ENCODE results near the gene GOLGA6D.
A peak's percentile ranks its signal among the peaks of the same experiment; 100 is the strongest.
"Not testable (repeated sequence)": the region's sequence is repeated elsewhere in the genome, so short reads cannot be mapped to it uniquely, and the experiment has no call there.

Gene GOLGA6D

DNA sequence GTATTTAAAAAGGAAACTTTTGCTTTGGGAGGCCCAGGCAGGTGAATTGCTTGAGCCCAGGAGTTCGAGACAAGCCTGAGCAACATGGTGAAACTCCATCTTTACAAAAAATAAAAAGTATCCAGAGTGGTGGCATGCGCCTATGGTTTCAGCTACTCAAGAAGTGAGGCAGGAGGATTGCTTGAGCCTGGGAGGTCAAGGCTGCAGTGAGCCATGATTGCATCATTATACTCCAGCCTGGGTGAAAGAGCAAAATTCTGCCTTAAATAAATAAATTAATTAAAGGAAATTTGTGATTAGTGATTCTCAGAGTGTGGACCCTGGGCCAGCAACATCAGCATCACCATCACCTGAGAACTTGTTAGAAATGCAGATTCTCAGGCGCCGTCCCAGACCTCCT, 43.3 kb downstream of the GOLGA6D start:
- no peak overlapping the region for H3K9ac ChIP-seq (ENCODE audit: low read depth, low read length)
- no peaks in the 10 kb centered on the region for H3K36me3 ChIP-seq (ENCODE audit: control insufficient read depth, insufficient read depth, low read length)
- no peaks in the 10 kb centered on the region for H3K9me3 ChIP-seq (ENCODE audit: control insufficient read depth, insufficient read depth, low read length)
- no peaks in the 10 kb centered on the region for H3K4me1 ChIP-seq (ENCODE audit: control insufficient read depth, insufficient read depth, low read length)
- no peaks in the 10 kb centered on the region for H3K27me3 ChIP-seq (ENCODE audit: control insufficient read depth, insufficient read depth, low read length)
- H3K4me3 ChIP-seq (ENCODE audit: low read depth, low read length): no peak overlapping the region

DNA sequence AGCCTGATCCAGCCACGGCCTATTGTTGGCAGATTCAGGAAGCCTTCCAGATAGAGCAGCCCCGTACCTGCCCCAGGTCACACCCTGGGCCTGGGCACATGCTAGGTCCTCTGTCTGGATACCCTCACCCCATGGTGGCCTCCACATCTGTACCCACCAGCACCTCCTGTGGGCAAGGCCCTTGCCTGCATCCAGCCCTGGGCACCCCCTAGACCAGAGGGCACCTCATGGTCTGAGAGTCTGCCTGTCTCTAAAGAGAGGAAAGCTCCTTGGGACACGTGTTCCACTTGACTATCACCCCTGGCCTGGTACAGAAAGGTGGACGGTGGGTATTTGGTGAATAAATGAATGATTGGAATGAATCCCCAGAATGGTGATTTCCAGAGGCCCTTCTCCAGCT, 44.4 kb downstream of the GOLGA6D start:
- no peaks in the 10 kb centered on the region for H3K9me3 ChIP-seq (ENCODE audit: control insufficient read depth, insufficient read depth, low read length)
- no peak overlapping the region for H3K9ac ChIP-seq (ENCODE audit: low read depth, low read length)
- no peaks in the 10 kb centered on the region for H3K27me3 ChIP-seq (ENCODE audit: control insufficient read depth, insufficient read depth, low read length)
- H3K4me1 ChIP-seq (ENCODE audit: control insufficient read depth, insufficient read depth, low read length): no peaks in the 10 kb centered on the region
- H3K4me3 ChIP-seq (ENCODE audit: low read depth, low read length): no peak overlapping the region
- no peaks in the 10 kb centered on the region for H3K36me3 ChIP-seq (ENCODE audit: control insufficient read depth, insufficient read depth, low read length)

DNA sequence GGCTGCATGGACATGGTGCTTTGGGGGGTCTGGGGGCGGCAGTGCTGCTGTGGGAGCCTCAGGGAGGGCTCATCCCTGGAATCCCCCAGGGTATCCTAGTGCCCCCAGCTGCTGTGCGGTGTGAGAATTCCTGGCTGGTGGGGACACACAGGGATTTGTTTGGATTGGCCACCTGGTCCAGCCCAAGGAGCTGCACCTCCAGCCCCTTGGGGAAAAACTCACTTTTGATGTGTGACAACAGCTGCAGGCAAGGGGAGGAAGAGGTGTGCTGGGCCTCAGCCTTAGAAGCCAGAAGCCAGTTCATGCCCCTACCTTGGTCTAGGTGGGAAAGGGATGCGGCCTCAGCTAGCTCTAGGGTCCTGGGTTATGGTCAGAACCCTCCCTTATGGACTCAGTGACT, 44.9 kb downstream of the GOLGA6D start:
- Histone ChIP-seq H3K9me3 (ENCODE audit: control insufficient read depth, insufficient read depth, low read length) (no peaks in the 10 kb centered on the region), H3K27me3 (ENCODE audit: control insufficient read depth, insufficient read depth, low read length) (no peaks in the 10 kb centered on the region), H3K36me3 (ENCODE audit: control insufficient read depth, insufficient read depth, low read length) (no peaks in the 10 kb centered on the region), H3K9ac (ENCODE audit: low read depth, low read length) (no peak overlapping the region), H3K4me1 (ENCODE audit: control insufficient read depth, insufficient read depth, low read length) (no peaks in the 10 kb centered on the region), H3K4me3 (ENCODE audit: low read depth, low read length) (no peak overlapping the region)

DNA sequence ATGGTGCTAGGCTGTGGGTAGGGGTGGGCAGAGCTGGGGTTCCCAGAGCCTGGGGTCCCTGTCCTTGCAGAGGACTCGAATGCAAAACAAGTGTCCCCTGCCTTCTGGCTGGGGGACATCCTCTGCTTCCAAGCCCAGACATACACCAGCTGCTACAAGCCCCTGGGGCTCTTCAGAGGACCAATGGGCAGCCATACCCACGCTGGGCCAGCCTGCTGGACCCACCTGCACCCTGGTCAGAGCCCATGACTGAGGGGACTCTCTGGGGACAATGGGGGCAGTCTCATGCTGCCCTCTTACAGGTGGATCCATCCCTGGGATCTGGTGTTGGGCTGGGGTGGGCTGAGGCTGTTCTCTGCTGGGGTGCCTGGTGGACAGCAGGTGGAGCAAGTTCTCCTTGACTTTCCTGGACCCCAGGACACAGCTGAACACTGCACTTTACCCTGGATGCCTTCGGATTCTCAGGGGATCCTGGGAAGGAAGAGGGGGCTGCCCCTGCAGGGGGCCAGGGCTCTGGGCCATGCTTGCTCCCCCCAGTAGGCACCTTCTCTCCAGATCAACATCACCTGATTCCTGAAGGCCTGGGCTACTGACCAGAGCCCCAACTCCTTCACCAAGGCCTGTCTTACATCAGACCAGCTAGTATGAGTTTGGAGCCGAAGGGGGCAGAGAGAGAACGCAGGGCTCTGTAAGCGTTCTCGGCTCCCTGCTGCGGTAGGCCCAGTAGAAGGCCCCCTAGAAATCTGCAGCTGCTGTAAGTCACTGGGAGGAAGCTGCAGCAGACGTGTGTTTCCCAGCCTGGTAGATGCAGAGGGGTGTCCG, 46.1 kb downstream of the GOLGA6D start:
- H3K4me1 ChIP-seq (ENCODE audit: control insufficient read depth, insufficient read depth, low read length): no peaks in the 10 kb centered on the region
- H3K9me3 ChIP-seq (ENCODE audit: control insufficient read depth, insufficient read depth, low read length): no peaks in the 10 kb centered on the region
- H3K36me3 ChIP-seq (ENCODE audit: control insufficient read depth, insufficient read depth, low read length): no peaks in the 10 kb centered on the region
- no peaks in the 10 kb centered on the region for H3K27me3 ChIP-seq (ENCODE audit: control insufficient read depth, insufficient read depth, low read length)
- H3K4me3 ChIP-seq (ENCODE audit: low read depth, low read length): no peak overlapping the region
- H3K9ac ChIP-seq (ENCODE audit: low read depth, low read length): no peak overlapping the region

DNA sequence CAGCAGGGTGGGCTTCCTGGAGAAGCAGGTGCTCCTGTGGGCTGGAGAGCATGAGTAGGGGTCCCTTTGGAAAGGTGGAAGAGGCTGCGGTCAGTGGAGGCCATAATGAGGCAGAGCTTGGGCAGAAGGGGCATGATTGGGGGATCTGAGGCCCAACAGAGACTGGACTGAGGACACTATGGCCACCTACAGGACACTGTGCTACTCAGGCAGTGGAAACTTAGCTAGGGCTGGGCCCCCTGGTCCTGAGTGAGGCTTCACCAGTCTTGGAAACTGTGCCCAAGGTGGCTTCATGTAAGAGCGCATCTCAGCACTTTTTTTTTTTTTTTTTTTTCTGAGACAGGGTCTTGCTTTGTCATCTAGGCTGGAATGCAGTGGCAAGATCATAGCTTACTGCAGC, 46.9 kb downstream of the GOLGA6D start:
- Histone ChIP-seq H3K36me3 (ENCODE audit: control insufficient read depth, insufficient read depth, low read length) (no peaks in the 10 kb centered on the region), H3K9me3 (ENCODE audit: control insufficient read depth, insufficient read depth, low read length) (no peaks in the 10 kb centered on the region), H3K9ac (ENCODE audit: low read depth, low read length) (no peak overlapping the region), H3K27me3 (ENCODE audit: control insufficient read depth, insufficient read depth, low read length) (no peaks in the 10 kb centered on the region), H3K4me3 (ENCODE audit: low read depth, low read length) (no peak overlapping the region), H3K4me1 (ENCODE audit: control insufficient read depth, insufficient read depth, low read length) (no peaks in the 10 kb centered on the region)

DNA sequence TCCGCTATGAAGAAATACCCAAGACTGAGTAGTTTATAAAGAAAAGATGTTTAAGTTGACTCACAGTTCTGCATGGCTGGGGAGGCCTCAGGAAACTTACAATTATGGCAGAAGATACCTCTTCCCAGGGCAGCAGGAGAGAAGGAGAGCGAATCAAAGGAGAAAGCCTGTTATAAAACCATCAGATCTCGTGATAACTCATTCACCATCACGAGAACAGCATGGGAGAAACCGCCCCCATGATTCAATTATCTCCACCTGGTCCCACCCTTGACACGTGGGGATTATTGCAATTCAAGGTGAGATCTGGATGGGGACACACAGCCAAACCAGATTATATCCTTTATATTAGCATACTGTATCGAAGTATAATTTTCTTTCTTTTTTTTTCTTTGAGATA, 49.5 kb downstream of the GOLGA6D start:
- H3K4me1 ChIP-seq (ENCODE audit: control insufficient read depth, insufficient read depth, low read length); H3K4me3 ChIP-seq (ENCODE audit: low read depth, low read length); H3K36me3 ChIP-seq (ENCODE audit: control insufficient read depth, insufficient read depth, low read length); H3K9me3 ChIP-seq (ENCODE audit: control insufficient read depth, insufficient read depth, low read length); H3K9ac ChIP-seq (ENCODE audit: low read depth, low read length); H3K27me3 ChIP-seq (ENCODE audit: control insufficient read depth, insufficient read depth, low read length): not testable (repeated sequence)

DNA sequence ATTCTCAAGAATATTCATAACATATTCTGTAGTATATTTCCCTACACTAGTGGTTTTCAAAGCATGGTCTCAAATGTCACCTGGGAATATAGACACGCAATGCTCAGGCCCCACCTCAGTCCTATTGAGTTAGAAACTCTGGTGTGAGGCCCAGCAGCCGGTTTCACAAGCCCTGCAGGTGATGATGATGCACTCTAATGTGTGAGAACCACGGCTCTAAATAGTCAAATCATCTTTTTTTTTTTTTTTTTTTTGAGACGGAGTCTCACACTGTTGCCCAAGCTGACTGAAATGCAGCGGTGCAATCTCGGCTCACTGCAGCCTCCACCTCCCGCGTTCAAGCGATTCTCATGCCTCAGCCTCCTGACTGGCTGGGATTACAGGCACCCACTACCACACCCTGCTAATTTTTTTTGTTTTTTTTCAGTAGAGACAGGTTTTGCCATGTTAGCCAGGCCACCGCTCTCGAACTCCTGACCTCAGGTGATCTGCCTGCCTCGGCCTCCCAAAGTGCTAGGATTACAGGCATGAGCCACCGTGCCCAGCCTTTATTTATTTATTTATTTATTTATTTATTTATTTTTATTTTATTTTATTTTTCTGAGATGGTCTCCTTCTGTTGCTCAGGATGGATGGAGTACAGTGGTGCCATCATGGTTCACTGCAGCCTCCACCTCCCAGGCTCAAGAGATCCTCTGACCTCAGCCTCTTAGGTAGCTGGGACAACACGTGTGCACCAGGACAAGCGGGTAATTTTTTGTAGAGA, 51.2 kb downstream of the GOLGA6D start:
- H3K4me3 ChIP-seq (ENCODE audit: low read depth, low read length); H3K9me3 ChIP-seq (ENCODE audit: control insufficient read depth, insufficient read depth, low read length); H3K9ac ChIP-seq (ENCODE audit: low read depth, low read length); H3K27me3 ChIP-seq (ENCODE audit: control insufficient read depth, insufficient read depth, low read length); H3K4me1 ChIP-seq (ENCODE audit: control insufficient read depth, insufficient read depth, low read length); H3K36me3 ChIP-seq (ENCODE audit: control insufficient read depth, insufficient read depth, low read length): not testable (repeated sequence)

DNA sequence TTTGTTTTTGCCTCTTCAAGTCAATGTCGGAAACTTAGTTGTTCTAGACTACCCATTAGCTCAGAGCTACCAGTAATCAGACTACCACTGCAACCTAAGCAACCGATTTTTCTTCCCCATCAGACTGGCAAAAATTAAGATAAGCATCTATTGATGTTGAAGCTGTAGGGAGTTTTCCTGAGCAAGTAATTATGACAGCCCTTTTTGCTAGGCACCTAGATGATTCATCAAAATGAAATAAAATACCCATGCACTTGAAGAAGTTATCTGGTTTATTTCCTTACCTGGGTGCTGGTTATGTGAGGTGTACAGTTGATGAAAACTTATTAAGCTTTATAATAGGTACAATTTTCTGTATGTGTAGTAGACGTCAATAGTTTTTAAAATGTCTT, 52.7 kb downstream of the GOLGA6D start:
- no peak overlapping the region for H3K9ac ChIP-seq (ENCODE audit: low read depth, low read length)
- H3K4me3 ChIP-seq (ENCODE audit: low read depth, low read length): peak overlapping the region; percentile 79
- peaks cover 9% of the 10 kb centered on the region for H3K36me3 ChIP-seq (ENCODE audit: control insufficient read depth, insufficient read depth, low read length)
- H3K9me3 ChIP-seq (ENCODE audit: control insufficient read depth, insufficient read depth, low read length): no peaks in the 10 kb centered on the region
- no peaks in the 10 kb centered on the region for H3K4me1 ChIP-seq (ENCODE audit: control insufficient read depth, insufficient read depth, low read length)
- H3K27me3 ChIP-seq (ENCODE audit: control insufficient read depth, insufficient read depth, low read length): no peaks in the 10 kb centered on the region

DNA sequence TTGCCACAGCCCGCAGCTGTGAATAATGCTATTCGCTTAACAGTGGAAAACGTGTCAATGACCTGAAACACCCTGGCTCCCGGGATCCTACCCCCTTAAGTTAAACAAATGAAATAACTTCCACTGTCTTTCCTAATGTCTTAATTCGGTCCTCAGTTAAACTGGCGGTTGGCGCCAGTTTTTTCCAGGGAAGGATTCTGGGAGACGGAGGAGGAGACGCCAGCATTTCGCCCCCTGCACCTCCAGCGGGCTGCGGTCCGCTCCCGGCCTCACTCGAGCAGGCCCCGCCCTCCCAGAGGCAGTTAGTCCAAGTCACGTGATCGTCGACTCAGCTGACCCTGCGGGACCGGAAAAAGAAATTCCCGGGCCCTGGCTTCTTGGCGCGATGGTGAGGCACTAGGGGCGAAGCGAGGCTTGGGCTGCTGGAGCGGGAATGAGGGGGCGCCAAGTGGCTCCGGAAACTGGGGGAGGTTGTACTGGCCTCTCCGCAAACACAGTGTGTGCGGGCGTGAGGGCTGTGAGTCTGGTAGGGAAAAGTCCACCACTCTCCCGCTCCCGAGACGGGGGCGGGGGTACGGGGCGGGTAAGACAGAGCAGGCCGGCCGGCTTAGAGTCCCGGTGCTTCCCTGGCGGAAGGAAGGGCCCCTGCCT, 53.2 kb downstream of the GOLGA6D start, which contains the start of gene COMMD4:
COMMD4 (plus strand) TSS at position 359 of the 651 bp plus-strand sequence; CDS start at position 386, 27 bp downstream.
- Histone ChIP-seq H3K4me3 (ENCODE audit: low read depth, low read length) (peak within 1 kb of the TSS; percentile 79), H3K4me1 (ENCODE audit: control insufficient read depth, insufficient read depth, low read length) (no peaks in the 10 kb centered on the region), H3K9ac (ENCODE audit: low read depth, low read length) (peak within 1 kb of the TSS; percentile 83), H3K36me3 (ENCODE audit: control insufficient read depth, insufficient read depth, low read length) (peaks cover 9% of the 10 kb centered on the region), H3K27me3 (ENCODE audit: control insufficient read depth, insufficient read depth, low read length) (no peaks in the 10 kb centered on the region), H3K9me3 (ENCODE audit: control insufficient read depth, insufficient read depth, low read length) (no peaks in the 10 kb centered on the region)

DNA sequence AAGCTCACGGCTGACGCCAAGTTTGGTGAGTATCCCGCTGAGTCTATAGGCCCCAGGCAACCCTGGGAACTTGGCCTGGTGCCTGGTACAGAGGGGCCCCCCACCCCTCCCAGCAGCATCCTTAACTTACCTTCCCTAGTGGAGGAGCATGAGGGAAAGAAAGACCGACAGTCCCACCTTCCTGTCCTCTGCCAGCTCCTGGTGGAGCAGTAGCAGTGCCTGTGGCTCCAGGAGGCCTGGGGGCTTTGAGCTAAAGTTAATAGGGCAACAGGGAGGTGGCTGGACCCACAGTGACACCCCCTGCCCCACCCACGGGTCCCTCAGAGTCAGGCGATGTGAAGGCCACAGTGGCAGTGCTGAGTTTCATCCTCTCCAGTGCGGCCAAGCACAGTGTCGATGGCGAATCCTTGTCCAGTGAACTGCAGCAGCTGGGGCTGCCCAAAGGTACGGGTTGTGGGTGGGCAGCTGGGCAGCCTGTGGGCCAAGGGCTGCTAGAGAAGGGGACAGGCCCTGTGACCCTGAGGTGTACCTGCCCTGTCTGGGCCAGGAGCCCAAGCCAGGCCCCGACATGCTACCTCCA, 56.1 kb downstream of the GOLGA6D start:
- H3K9ac ChIP-seq (ENCODE audit: low read depth, low read length): no peak overlapping the region

DNA sequence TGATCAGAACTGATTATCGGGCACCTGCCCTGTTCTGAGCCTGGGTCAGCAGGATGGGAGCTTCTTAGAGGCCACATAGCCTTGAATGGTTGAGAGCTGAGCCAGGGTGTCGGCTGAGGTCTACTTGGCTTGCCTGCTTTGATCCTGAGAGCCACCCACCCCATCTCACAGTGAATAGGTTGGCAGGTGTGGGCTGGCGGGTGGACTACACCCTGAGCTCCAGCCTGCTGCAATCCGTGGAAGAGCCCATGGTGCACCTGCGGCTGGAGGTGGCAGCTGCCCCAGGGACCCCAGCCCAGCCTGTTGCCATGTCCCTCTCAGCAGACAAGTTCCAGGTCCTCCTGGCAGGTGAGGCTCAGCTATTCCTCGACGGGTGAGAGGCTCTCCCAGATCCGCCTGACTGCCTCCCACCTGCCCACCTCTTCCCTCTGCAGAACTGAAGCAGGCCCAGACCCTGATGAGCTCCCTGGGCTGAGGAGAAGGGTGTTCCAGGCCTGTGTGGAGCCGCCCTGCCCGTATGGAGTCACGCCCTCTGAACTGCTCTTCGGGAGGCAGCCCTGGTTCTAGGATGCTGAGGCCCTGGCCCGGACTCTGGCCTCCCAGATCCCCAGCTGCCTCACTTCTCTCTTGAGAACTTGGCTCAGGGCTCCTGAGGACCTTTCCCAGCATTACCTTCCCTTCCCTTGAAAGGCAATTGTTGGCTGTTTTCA, 57.1 kb downstream of the GOLGA6D start:
- Histone ChIP-seq H3K27me3 (ENCODE audit: control insufficient read depth, insufficient read depth, low read length) (no peaks in the 10 kb centered on the region), H3K36me3 (ENCODE audit: control insufficient read depth, insufficient read depth, low read length) (peaks cover 9% of the 10 kb centered on the region), H3K4me1 (ENCODE audit: control insufficient read depth, insufficient read depth, low read length) (no peaks in the 10 kb centered on the region), H3K4me3 (ENCODE audit: low read depth, low read length) (no peak overlapping the region), H3K9me3 (ENCODE audit: control insufficient read depth, insufficient read depth, low read length) (no peaks in the 10 kb centered on the region), H3K9ac (ENCODE audit: low read depth, low read length) (no peak overlapping the region)

More for the DNA sequence above, 56.1 kb downstream of the GOLGA6D start:
- H3K9me3 ChIP-seq (ENCODE audit: control insufficient read depth, insufficient read depth, low read length): no peaks in the 10 kb centered on the region
- H3K36me3 ChIP-seq (ENCODE audit: control insufficient read depth, insufficient read depth, low read length): peaks cover 9% of the 10 kb centered on the region
- H3K4me3 ChIP-seq (ENCODE audit: low read depth, low read length): no peak overlapping the region
- H3K4me1 ChIP-seq (ENCODE audit: control insufficient read depth, insufficient read depth, low read length): no peaks in the 10 kb centered on the region
- H3K27me3 ChIP-seq (ENCODE audit: control insufficient read depth, insufficient read depth, low read length): no peaks in the 10 kb centered on the region
